NCI-H446 treated with DMSO at 0.1 percent for 48 hours (cell line): Measurements from ENCODE around the gene DNAH6.
"Not testable (repeated sequence)": the region's sequence is repeated elsewhere in the genome, so short reads cannot be mapped to it uniquely, and the experiment has no call there.

Source experiments
- DNase-seq: peaks from one replicate; lab custom pipeline; 2025; lab: John Stamatoyannopoulos, UW

Gene DNAH6

GRCh38 chr2:84497285-84497684 lies 19.0 kb upstream of the DNAH6 start:
- no peak for DNase-seq

GRCh38 chr2:84498150-84498799 lies 18.0 kb upstream of the DNAH6 start:
- DNase-seq = no peak

GRCh38 chr2:84511024-84511423 lies 5.3 kb upstream of the DNAH6 start:
- not testable (repeated sequence) for DNase-seq

GRCh38 chr2:84515788-84516187 lies 510 bp upstream of the DNAH6 start:
- DNase-seq = no peak

- no peak for DNase-seq
Observed at GRCh38 chr2:84519332-84519957, 3.1 kb downstream of the DNAH6 start.

- DNase-seq = no peak
Observed at GRCh38 chr2:84526562-84526961, 10.3 kb downstream of the DNAH6 start.

- DNase-seq = no peak
Observed at GRCh38 chr2:84527137-84528129, 11.1 kb downstream of the DNAH6 start.

GRCh38 chr2:84532291-84532690 lies 16.0 kb downstream of the DNAH6 start:
- no peak for DNase-seq

- no peak for DNase-seq
Observed at GRCh38 chr2:84534225-84534624, 17.9 kb downstream of the DNAH6 start.

- no peak for DNase-seq
Observed at GRCh38 chr2:84537251-84537650, 21.0 kb downstream of the DNAH6 start.

- DNase-seq = no peak
Observed at GRCh38 chr2:84539729-84540128, 23.4 kb downstream of the DNAH6 start.

- DNase-seq = no peak
Observed at GRCh38 chr2:84545005-84545404, 28.7 kb downstream of the DNAH6 start.

GRCh38 chr2:84546551-84546950 lies 30.3 kb downstream of the DNAH6 start:
- no peak for DNase-seq

GRCh38 chr2:84548303-84548702 lies 32.0 kb downstream of the DNAH6 start:
- DNase-seq = no peak

- DNase-seq = no peak
Observed at GRCh38 chr2:84550916-84551315, 34.6 kb downstream of the DNAH6 start.

GRCh38 chr2:84551526-84551925 lies 35.2 kb downstream of the DNAH6 start:
- not testable (repeated sequence) for DNase-seq

GRCh38 chr2:84556190-84556589 lies 39.9 kb downstream of the DNAH6 start:
- DNase-seq = no peak

- no peak for DNase-seq
Observed at GRCh38 chr2:84559838-84560237, 43.5 kb downstream of the DNAH6 start.

- DNase-seq = no peak
Observed at GRCh38 chr2:84579661-84580060, 63.4 kb downstream of the DNAH6 start.

GRCh38 chr2:84603911-84604310 lies 87.6 kb downstream of the DNAH6 start:
- DNase-seq = no peak

GRCh38 chr2:84613082-84613481 lies 96.8 kb downstream of the DNAH6 start:
- DNase-seq = no peak

- no peak for DNase-seq
Observed at GRCh38 chr2:84619794-84620371, 103.6 kb downstream of the DNAH6 start.
